Germinal center (tissue), 1 donor: ENCODE measurements around the gene EIF2S2.
A peak's percentile ranks its signal among the peaks of the same experiment; 100 is the strongest.

Experiments
- DNase-seq: peaks from one replicate; pipeline ENCODE4 v3.0.0; 2012; ENCODE audit warnings: mixed read lengths, low spot score

EIF2S2 gene

GRCh38 chr20:34120213-34120612 lies 8.2 kb upstream of the EIF2S2 start:
- DNase-seq = no peak

- DNase-seq = no peak
Measured at GRCh38 chr20:34115232-34115631, 3.2 kb upstream of the EIF2S2 start.

DNA sequence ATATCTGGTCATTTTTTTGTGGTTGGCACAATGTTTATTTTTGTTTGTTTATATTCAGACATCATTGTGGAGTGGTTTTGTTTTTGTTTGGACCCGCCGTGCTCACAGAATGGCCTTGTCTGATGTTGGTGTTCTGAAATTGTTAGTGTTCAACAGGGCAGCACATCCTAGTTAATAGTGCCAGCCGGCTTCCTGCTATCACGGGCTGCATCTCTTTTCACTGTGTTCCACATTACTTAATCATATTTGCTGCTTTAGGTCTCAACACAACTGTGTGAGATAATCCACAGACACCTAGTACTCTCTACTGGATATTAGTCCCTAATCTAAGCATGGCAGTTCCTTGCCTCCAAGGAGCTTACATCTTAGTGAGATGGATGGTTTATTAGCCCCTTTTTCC lies 2.8 kb upstream of the EIF2S2 start:
- no peak for DNase-seq

GRCh38 chr20:34112600-34113101 lies 608 bp upstream of the EIF2S2 start:
- DNase-seq = peak; percentile 33

- peak; percentile 12 for DNase-seq
Measured at GRCh38 chr20:34110745-34111641, 1.1 kb downstream of the EIF2S2 start.

GRCh38 chr20:34110025-34110744 lies 1.9 kb downstream of the EIF2S2 start:
- DNase-seq = no peak

- no peak for DNase-seq
Measured at GRCh38 chr20:34109442-34109841, 2.6 kb downstream of the EIF2S2 start.

- DNase-seq = no peak
Measured at GRCh38 chr20:34108616-34109174, 3.3 kb downstream of the EIF2S2 start.

GRCh38 chr20:34105978-34106675 lies 5.9 kb downstream of the EIF2S2 start:
- no peak for DNase-seq

DNA sequence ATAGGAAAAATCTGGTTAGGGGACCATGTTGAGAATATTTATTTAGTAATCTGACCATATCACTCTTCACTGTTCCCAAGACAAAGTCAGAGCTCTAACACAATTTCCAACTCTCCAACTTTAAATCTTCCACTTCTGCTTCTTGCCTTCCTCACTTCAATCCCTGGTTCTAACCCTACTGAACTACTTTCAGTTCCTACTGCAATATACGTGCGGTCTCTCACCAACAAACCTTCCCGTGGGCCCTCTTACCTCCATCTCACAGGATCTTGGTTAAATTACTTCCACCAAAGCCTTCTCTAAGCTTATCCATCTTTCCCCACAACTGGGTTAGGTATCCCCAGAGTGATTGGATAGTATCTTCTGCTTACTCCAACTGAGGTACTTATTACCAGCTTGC lies 8.0 kb downstream of the EIF2S2 start:
- no peak for DNase-seq

DNA sequence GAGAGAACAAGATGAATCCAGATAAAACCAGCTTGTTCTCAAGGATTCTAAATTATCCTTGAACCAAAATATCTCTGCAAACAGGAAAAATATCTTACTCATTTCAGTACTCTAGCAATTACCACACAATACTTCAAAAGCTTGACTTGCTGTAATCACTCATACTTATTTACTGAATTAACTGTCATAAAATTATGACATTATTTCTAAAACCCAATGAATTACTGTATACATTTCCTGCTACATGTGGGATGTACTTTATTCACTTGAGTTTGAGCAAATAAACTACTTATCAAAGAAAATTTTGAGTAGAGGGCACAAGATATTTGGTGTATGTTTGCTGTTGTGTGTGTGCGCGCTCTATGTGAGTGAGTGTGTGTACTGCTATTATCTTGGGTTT lies 9.7 kb downstream of the EIF2S2 start:
- DNase-seq = no peak

DNA sequence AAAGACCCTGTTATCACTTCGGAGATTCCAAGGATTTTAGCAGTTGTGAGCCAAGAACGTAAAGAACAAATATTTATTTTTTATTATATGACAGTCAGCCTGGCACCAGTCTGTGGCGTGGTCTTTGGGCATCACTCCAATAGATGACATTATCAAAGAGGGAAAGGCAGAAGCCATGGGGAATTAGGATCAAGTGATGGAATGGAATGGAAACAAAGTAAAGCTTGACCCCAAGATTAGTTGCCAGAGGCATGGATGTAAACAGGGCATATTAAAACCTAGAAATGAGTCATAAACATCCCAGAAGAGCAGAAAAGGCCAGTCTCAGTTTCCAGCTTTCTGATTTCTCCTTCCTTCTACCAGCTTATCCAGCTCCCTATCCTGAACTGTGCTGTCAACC lies 11.5 kb downstream of the EIF2S2 start:
- DNase-seq = no peak

GRCh38 chr20:34099675-34100074 lies 12.4 kb downstream of the EIF2S2 start:
- DNase-seq = no peak

DNA sequence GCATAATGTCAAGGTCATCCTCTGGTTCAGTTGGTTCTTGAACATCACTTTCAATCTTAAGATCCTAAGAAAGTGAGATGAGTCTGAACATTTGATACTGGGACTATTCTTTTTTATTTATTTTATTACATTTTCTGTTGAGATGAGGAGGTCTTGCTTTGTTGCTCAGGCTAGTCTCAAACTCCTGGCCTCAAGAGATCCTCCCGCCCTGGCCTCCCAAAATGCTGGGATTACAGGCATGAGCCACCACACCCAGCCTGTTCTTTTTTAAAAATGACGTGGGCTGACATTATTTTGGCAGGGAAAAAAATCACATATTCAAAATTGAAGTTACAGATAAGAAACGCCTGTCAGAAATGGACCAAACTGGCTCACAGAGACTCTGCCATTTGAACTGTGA lies 13.5 kb downstream of the EIF2S2 start:
- no peak for DNase-seq

DNA sequence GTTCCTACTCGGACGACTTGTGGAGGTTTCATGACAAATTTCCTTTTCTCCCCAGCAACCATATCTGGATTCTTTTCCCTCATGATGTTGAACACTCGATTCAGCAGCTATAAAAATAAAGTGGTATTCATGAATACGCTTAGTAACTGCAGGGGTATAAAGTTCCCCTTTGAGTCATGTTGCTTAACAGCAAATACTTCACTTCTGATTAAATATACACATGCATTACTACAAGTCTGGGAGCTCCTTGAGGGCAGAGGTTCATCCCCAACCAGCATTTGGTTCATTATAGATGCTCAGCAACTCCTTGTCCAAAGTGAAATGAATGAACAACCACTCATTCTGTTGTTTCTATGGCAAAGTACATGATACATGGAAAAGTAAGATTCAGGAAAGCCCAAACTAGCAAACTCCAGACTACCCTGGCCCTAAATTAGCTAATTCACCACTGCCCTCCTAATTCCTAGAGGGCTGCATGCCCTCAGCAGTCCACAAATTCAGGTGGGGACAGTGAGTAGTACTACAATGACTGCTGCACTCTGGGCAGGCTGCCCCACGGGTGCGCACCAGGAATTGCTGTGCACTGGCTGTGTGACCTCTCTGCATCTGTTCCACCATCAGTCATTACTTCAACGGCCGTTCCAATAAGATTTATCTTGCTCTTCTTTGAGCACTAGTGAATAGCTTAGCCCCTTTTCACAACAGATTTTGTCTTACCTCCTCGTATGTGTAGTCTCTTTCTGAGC lies 15.2 kb downstream of the EIF2S2 start:
- no peak for DNase-seq

- DNase-seq = no peak
Measured at GRCh38 chr20:34095825-34096224, 16.2 kb downstream of the EIF2S2 start.

DNA sequence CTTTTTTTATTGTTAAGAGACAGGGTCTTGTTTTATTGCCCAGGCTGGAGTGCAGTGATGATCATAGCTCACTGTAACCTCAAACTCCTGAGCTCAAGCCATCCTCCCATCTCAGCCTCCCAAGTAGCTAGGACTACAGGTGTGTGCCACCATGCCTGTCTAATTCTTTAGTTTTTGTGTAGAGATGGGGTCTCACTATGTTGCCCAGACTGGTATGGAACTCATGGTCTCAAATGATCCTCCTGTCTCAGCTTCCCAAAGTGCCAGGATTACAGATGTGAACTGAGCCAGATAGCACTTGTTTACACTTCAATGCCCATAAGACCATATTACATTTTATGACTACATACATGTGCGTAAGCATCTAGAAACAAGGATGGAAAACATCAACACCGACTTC lies 18.1 kb downstream of the EIF2S2 start:
- DNase-seq = no peak

DNA sequence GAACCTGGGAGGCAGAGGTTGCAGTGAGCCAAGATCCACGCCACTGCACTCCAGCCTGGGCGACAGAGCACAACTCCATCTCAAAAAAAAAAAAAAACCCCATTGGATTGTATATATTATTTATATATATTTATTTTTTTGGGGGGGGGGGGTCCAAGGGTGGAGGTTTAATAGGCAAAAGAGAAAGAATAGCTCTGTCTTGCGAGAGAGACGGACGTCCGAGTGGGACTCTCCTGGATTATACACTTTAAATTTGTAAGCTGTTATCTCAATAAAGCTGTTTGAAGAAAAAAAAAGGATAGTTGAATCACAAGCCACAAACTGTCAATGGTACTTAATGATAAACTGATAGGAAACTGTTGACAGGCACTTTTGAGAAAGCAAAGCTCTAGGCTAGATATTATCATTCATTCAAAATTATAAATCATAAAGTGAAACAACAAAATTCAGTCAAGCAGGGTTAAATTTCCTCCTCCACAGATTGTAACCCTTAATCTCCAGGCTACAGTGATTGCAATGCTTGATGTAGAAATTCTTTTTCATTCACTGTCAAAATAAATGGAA lies 20.3 kb downstream of the EIF2S2 start:
- no peak for DNase-seq

DNA sequence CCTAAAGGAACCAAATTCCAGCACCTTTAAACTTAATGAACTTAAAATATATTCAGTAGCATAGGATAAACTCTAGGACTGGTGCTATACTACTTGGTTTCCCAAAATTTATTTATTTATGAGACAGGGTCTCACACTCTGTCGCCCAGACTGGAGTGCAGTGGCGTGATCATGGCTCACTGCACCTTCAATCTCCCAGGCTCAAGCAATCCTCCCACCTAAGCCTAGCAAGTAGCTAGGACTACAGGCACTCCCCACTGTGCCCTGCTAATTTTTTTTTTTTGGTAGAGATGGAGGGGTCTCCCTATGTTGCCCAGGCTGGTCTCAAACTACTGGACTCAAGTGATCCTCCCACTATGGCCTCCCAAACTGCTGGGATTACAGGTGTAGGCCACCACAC lies 21.4 kb downstream of the EIF2S2 start:
- no peak for DNase-seq

DNA sequence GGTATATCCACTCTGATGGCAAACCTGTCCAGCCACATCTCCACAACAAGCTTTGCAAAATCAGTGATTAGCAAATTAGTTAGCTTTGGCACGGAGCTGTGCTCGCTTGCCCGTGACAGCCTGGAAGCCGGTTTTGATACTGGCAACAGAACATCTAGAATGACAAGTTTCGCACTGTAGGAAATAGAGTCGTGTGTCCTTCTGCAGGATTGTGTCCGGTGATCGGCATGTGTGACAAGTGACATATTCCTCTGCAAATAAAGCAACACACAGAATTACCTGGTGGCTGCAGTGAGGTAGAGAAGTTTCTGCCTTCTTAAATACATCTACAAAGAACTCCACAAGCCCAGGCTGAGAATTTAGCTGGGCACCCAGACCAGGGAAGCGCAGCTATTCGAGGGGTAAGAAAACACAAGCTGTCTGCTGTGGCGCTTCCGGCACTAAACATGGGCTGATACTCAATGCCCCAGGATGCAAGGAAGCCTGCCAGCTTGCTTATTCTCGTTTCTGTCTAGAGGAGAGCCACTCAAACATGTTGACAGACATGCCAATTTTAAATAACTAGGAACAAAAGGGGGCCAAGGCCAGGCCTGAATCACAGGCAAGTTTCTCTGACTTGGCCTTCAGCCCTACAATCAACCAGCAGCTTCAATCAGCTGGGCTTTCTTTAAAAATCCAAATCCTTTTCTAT lies 22.2 kb downstream of the EIF2S2 start:
- no peak for DNase-seq

- no peak for DNase-seq
Measured at GRCh38 chr20:34089175-34089479, 22.9 kb downstream of the EIF2S2 start.
